ENCODE measurements around the gene PIK3C2G. TPM values are rescaled to one million over a fixed set of nuclear protein-coding genes. Genes with fewer than 3 reads are reported as not detected.

PIK3C2G gene
- total RNA-seq, 2 experiments from 2014 or later = not detected

- H3K36me3 Mint-ChIP-seq (ENCODE audit: low read depth) = no peaks in the 10 kb centered on the region
- H3K4me3 Mint-ChIP-seq = no peak overlapping the region
- no peak overlapping the region for H3K27ac Mint-ChIP-seq
- no peaks in the 10 kb centered on the region for H3K4me1 Mint-ChIP-seq
- no peaks in the 10 kb centered on the region for H3K27me3 Mint-ChIP-seq
- ChIA-PET CTCF (no interaction called here), POLR2A (no interaction called here)
- no peak for DNase-seq
- peaks cover 3% of the 10 kb centered on the region for H3K9me3 Mint-ChIP-seq
Measured at GRCh38 chr12:18559242-18559641, 297.9 kb downstream of the PIK3C2G start.

- H3K27ac Mint-ChIP-seq = no peak overlapping the region
- H3K36me3 Mint-ChIP-seq (ENCODE audit: low read depth) = no peaks in the 10 kb centered on the region
- no peaks in the 10 kb centered on the region for H3K4me1 Mint-ChIP-seq
- no peak for DNase-seq
- H3K27me3 Mint-ChIP-seq = no peaks in the 10 kb centered on the region
- peaks cover 3% of the 10 kb centered on the region for H3K9me3 Mint-ChIP-seq
- CTCF ChIA-PET = no interaction called here
- no peak overlapping the region for H3K4me3 Mint-ChIP-seq
- POLR2A ChIA-PET = no interaction called here
Measured at GRCh38 chr12:18562531-18562930, 301.2 kb downstream of the PIK3C2G start.

- Mint-ChIP-seq H3K9me3 (peaks cover 5% of the 10 kb centered on the region), H3K36me3 (ENCODE audit: low read depth) (no peaks in the 10 kb centered on the region), H3K27me3 (no peaks in the 10 kb centered on the region), H3K4me1 (no peaks in the 10 kb centered on the region), H3K27ac (no peak overlapping the region), H3K4me3 (no peak overlapping the region)
- DNase-seq = no peak
- CTCF ChIA-PET = no interaction called here
- POLR2A ChIA-PET = no interaction called here
Measured at GRCh38 chr12:18564306-18564705, 303.0 kb downstream of the PIK3C2G start.

- CTCF ChIA-PET = no interaction called here
- Mint-ChIP-seq H3K4me1 (no peaks in the 10 kb centered on the region), H3K4me3 (no peak overlapping the region), H3K27me3 (no peaks in the 10 kb centered on the region), H3K27ac (no peak overlapping the region), H3K9me3 (peaks cover 3% of the 10 kb centered on the region), H3K36me3 (ENCODE audit: low read depth) (no peaks in the 10 kb centered on the region)
- POLR2A ChIA-PET = no interaction called here
- no peak for DNase-seq
Measured at GRCh38 chr12:18567787-18568186, 306.5 kb downstream of the PIK3C2G start.

DNA sequence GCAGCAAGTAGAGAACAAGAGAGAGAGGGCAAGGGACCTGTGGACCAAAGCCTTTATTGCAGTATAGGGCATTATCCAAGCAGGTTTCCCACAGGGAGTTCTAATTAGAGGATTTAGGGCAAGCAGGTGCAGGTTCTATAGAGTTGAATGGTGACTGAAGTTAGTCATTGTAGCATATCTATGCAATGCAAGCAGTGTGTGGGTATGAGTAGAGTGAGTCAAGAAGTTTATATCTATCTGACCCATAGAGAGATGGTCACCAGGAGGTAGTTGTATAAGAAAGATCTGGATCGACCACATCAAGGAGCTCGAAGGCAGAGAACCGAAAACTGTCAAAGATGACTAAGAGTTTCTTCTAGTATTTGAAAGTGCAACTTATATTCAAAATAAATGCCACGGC, 309.2 kb downstream of the PIK3C2G start:
- POLR2A ChIA-PET = no interaction called here

DNA sequence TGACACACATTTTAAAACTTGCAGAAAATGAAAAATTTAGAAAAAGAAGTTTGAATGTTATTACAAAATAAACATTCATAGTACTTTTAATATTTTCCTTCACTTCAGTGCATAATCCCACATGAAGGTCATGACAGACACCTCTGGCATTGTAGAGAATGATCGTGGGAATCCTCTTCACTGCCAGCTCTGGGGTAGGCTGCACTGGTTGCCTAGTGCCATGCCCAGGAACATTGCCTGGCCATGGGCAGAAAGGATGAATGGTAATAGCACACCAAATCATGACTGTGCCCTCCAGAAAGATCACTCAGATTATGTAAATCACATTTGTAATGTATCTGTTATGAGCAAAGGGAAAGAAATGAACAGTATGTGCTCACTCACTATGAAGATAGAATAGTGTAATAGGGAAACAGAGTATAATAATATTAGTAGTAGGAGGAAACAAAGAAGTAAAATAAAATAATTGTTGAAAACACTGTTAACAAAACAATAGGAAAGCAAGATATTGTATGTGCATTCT, 314.8 kb downstream of the PIK3C2G start:
- ChIA-PET POLR2A (no interaction called here), CTCF (no interaction called here)
- H3K4me1 Mint-ChIP-seq = no peaks in the 10 kb centered on the region
- H3K27ac Mint-ChIP-seq = no peak overlapping the region
- H3K9me3 Mint-ChIP-seq = peaks cover 2% of the 10 kb centered on the region
- DNase-seq = no peak
- no peak overlapping the region for H3K4me3 Mint-ChIP-seq
- H3K36me3 Mint-ChIP-seq (ENCODE audit: low read depth) = no peaks in the 10 kb centered on the region
- no peaks in the 10 kb centered on the region for H3K27me3 Mint-ChIP-seq

More for the DNA sequence above, 309.2 kb downstream of the PIK3C2G start:
- H3K27me3 Mint-ChIP-seq = no peaks in the 10 kb centered on the region
- no peak overlapping the region for H3K4me3 Mint-ChIP-seq
- no peak overlapping the region for H3K27ac Mint-ChIP-seq
- no peak for DNase-seq
- H3K4me1 Mint-ChIP-seq = no peaks in the 10 kb centered on the region
- CTCF ChIA-PET = no interaction called here
- H3K36me3 Mint-ChIP-seq (ENCODE audit: low read depth) = no peaks in the 10 kb centered on the region
- peaks cover 5% of the 10 kb centered on the region for H3K9me3 Mint-ChIP-seq

DNA sequence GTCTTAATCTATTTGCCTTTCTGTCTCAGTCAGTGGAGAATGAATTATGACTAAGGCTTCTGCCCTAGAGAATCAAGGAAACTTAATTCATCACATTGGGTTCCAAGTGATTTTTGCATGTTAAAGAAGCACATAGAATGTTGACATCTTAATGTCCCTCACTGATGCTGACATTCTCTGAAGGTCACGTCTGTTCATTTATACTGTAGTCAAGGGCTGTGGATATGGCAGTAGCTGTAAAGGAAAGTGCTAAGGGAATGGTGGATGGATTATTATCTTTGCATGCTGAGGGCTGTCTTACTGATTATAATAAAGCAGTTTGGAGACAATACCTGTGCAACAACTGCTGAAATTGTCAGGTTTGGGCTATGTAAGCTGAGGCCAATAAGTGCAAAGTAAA, 315.3 kb downstream of the PIK3C2G start:
- Mint-ChIP-seq H3K4me1 (no peaks in the 10 kb centered on the region), H3K27ac (no peak overlapping the region), H3K27me3 (no peaks in the 10 kb centered on the region), H3K4me3 (no peak overlapping the region), H3K9me3 (peaks cover 2% of the 10 kb centered on the region), H3K36me3 (ENCODE audit: low read depth) (no peaks in the 10 kb centered on the region)
- ChIA-PET POLR2A (no interaction called here), CTCF (no interaction called here)
- DNase-seq = no peak

GRCh38 chr12:18578191-18578590, 316.9 kb downstream of the PIK3C2G start:
- no peak for DNase-seq
- H3K4me1 Mint-ChIP-seq = no peaks in the 10 kb centered on the region
- no peak overlapping the region for H3K27ac Mint-ChIP-seq
- no peak overlapping the region for H3K4me3 Mint-ChIP-seq
- H3K36me3 Mint-ChIP-seq (ENCODE audit: low read depth) = no peaks in the 10 kb centered on the region
- H3K9me3 Mint-ChIP-seq = peaks cover 2% of the 10 kb centered on the region
- POLR2A ChIA-PET = no interaction called here
- H3K27me3 Mint-ChIP-seq = no peaks in the 10 kb centered on the region
- CTCF ChIA-PET = no interaction called here

DNA sequence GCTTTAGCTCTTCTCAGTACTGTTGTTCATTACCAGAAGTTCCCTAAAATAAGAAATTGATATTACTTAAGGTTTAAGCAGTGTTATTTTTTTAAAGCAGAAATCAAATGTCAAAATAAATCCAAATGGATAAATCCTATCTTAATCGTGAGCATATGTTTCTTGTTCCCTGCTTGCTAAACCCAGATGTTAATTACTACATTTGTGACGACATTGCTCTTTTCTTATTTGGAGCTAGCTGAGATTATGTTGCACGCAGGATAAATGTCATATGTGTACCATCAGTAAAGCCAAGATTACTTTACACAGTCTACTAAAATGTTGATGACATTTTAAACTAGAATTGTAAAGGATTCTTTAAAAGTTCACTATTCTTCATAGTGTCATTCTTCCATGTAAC, 319.0 kb downstream of the PIK3C2G start:
- ChIA-PET CTCF (no interaction called here), POLR2A (no interaction called here)
- no peaks in the 10 kb centered on the region for H3K27me3 Mint-ChIP-seq
- DNase-seq = no peak
- no peaks in the 10 kb centered on the region for H3K4me1 Mint-ChIP-seq
- no peak overlapping the region for H3K27ac Mint-ChIP-seq
- H3K4me3 Mint-ChIP-seq = no peak overlapping the region
- no peaks in the 10 kb centered on the region for H3K9me3 Mint-ChIP-seq
- H3K36me3 Mint-ChIP-seq (ENCODE audit: low read depth) = no peaks in the 10 kb centered on the region

GRCh38 chr12:18580706-18581105, 319.4 kb downstream of the PIK3C2G start:
- Mint-ChIP-seq H3K27me3 (no peaks in the 10 kb centered on the region), H3K4me3 (no peak overlapping the region), H3K36me3 (ENCODE audit: low read depth) (no peaks in the 10 kb centered on the region), H3K4me1 (no peaks in the 10 kb centered on the region), H3K9me3 (no peaks in the 10 kb centered on the region), H3K27ac (no peak overlapping the region)
- ChIA-PET CTCF (no interaction called here), POLR2A (no interaction called here)
- DNase-seq = no peak

DNA sequence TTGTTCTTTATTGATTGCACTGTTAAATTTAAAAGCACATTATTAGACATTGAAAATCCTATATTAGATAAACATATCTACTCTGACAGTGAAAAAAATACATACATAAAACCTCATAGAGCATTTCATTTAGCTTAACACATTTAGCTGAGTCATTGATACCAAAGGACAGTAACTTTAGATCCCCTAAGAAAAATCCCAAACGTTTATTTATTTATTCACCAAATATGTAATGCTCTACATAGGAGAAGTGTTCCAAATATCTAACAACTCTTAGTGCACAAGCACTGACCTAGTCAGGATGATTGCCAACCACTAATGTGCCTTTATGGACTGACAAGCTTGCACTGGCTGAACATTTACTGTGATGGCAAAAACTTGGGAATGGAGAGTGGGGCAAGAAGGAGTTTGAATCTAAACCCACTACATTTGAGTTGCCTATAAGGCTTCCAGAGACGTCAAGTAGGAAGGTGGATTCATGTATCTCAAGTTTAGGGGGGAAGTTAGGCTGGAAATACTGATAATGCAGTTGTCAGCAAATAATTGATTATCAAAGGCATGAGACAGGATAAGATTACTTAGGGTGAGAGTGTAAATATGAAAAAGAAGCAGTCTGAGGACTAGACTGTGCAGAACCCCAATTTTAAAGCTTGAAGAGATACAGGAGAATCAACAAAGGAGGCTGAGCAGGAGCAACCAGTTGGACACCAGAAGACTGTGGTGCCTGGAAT, 320.1 kb downstream of the PIK3C2G start:
- CTCF ChIA-PET = no interaction called here
- Mint-ChIP-seq H3K27ac (no peak overlapping the region), H3K9me3 (no peaks in the 10 kb centered on the region)

DNA sequence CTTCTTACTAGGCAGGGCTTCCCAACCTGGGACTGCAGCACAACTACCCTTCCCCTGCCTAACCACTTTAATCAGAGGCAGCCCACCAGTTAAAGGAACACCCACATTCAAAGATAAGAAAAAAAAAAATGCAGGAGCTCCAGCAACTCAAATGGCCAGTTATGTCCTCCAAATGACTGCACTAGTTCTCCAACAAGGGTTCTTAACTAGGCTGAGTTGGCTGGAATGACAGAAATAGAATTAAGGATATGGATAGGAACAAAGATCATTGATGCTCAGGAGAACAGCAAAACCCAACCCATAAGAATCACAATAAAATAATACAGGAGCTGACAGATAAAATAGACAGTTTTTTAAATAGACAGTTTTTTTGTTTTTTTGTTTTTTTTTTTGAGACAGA, 322.3 kb downstream of the PIK3C2G start:
- DNase-seq = no peak
- Mint-ChIP-seq H3K27ac (no peak overlapping the region), H3K36me3 (ENCODE audit: low read depth) (no peaks in the 10 kb centered on the region), H3K4me1 (no peaks in the 10 kb centered on the region), H3K9me3 (peaks cover 3% of the 10 kb centered on the region), H3K27me3 (no peaks in the 10 kb centered on the region), H3K4me3 (no peak overlapping the region)
- POLR2A ChIA-PET = no interaction called here
- CTCF ChIA-PET = no interaction called here

More for the DNA sequence above, 320.1 kb downstream of the PIK3C2G start:
- Mint-ChIP-seq H3K36me3 (ENCODE audit: low read depth) (no peaks in the 10 kb centered on the region), H3K4me3 (no peak overlapping the region), H3K4me1 (no peaks in the 10 kb centered on the region), H3K27me3 (no peaks in the 10 kb centered on the region)
- POLR2A ChIA-PET = no interaction called here
- no peak for DNase-seq

DNA sequence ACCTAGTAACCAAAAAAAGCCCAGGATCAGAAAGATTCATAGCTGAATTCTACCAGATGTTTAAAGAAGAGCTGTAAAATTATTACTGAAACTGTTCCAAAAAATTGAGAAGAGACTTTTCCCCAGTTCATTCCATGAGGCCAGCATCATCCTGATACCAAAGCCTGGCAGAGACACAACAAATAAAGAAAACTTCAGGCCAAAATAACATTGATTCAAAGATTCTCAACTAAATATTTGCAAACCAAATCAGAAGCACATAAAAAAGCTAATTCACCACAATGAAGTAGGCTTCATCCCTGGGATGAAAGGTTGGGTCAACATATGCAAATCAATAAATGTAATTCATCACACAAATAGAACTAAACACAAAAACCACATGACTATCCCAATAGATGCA, 325.3 kb downstream of the PIK3C2G start:
- POLR2A ChIA-PET = no interaction called here

GRCh38 chr12:18589316-18589715, 328.0 kb downstream of the PIK3C2G start:
- H3K27me3 Mint-ChIP-seq = no peaks in the 10 kb centered on the region
- H3K4me3 Mint-ChIP-seq = no peak overlapping the region
- DNase-seq = no peak
- H3K36me3 Mint-ChIP-seq (ENCODE audit: low read depth) = no peaks in the 10 kb centered on the region
- ChIA-PET CTCF (no interaction called here), POLR2A (no interaction called here)
- no peak overlapping the region for H3K27ac Mint-ChIP-seq
- peaks cover 3% of the 10 kb centered on the region for H3K9me3 Mint-ChIP-seq
- no peaks in the 10 kb centered on the region for H3K4me1 Mint-ChIP-seq

More for the DNA sequence above, 325.3 kb downstream of the PIK3C2G start:
- no peak overlapping the region for H3K4me3 Mint-ChIP-seq
- CTCF ChIA-PET = no interaction called here
- no peak for DNase-seq
- H3K36me3 Mint-ChIP-seq (ENCODE audit: low read depth) = no peaks in the 10 kb centered on the region
- H3K4me1 Mint-ChIP-seq = no peaks in the 10 kb centered on the region
- no peaks in the 10 kb centered on the region for H3K27me3 Mint-ChIP-seq
- no peak overlapping the region for H3K27ac Mint-ChIP-seq
- peaks cover 3% of the 10 kb centered on the region for H3K9me3 Mint-ChIP-seq
